RWPE2 (cell line): ENCODE results near the gene HIGD1A.

Source experiments
- ATAC-seq: fragments of 200-7000 bp; cut with Tn5 transposase; 3 replicates; pipeline ENCODE4 v1.9.1; 2021; ENCODE audit warnings: low read depth
- DNase-seq: peaks from one replicate; pipeline ENCODE4 v3.0.0-alpha.2; 2020; ENCODE audit warnings: low spot score
- H3K27ac ChIP-seq: fragments of 450-650 bp; 2 replicates; pipeline ENCODE4 v1.5.1; 2017; ENCODE audit warnings: mild to moderate bottlenecking; ENCODE audit not compliant: poor library complexity, severe bottlenecking
- H3K27me3 ChIP-seq: fragments of 250-450 bp; sonication (Bioruptor Pico); 2 replicates; pipeline ENCODE4 v1.5.1; 2021; ENCODE audit warnings: mild to moderate bottlenecking, moderate library complexity; ENCODE audit not compliant: insufficient read depth, poor library complexity, severe bottlenecking
- H3K36me3 ChIP-seq: fragments of 250-450 bp; sonication (Bioruptor Pico); 2 replicates; pipeline ENCODE4 v1.5.1; 2020; ENCODE audit warnings: low read depth, mild to moderate bottlenecking, moderate library complexity
- H3K4me1 ChIP-seq: fragments of 250-450 bp; sonication (Bioruptor Pico); 2 replicates; pipeline ENCODE4 v1.5.1; 2021; ENCODE audit warnings: mild to moderate bottlenecking, moderate library complexity; ENCODE audit not compliant: insufficient read depth, poor library complexity, severe bottlenecking
- H3K4me3 ChIP-seq: fragments of 250-450 bp; sonication (Bioruptor Pico); 2 replicates; pipeline ENCODE4 v1.5.1; 2021; ENCODE audit warnings: mild to moderate bottlenecking, moderate library complexity; ENCODE audit not compliant: severe bottlenecking
- H3K9me3 ChIP-seq: fragments of 250-450 bp; sonication (Bioruptor Pico); 2 replicates; pipeline ENCODE4 v1.5.1; 2021; ENCODE audit warnings: mild to moderate bottlenecking, moderate library complexity; ENCODE audit not compliant: severe bottlenecking
- CTCF ChIP-seq: fragments of 450-650 bp; IDR thresholded peaks from one replicate; pipeline ENCODE4 v1.5.1; 2017; ENCODE audit warnings: mild to moderate bottlenecking, moderate library complexity; ENCODE audit not compliant: poor library complexity, severe bottlenecking

Gene HIGD1A

GRCh38 chr3:42838571-42838970 lies 34.3 kb upstream of the HIGD1A start:
- DNase-seq (no peak), ATAC-seq (no peak)
- Histone ChIP-seq H3K27ac (no peak overlapping the region), H3K9me3 (no peaks in the 10 kb centered on the region), H3K36me3 (no peaks in the 10 kb centered on the region), H3K27me3 (no peaks in the 10 kb centered on the region), H3K4me1 (no peaks in the 10 kb centered on the region), H3K4me3 (no peak overlapping the region)
- no peak for TF ChIP-seq CTCF

DNA sequence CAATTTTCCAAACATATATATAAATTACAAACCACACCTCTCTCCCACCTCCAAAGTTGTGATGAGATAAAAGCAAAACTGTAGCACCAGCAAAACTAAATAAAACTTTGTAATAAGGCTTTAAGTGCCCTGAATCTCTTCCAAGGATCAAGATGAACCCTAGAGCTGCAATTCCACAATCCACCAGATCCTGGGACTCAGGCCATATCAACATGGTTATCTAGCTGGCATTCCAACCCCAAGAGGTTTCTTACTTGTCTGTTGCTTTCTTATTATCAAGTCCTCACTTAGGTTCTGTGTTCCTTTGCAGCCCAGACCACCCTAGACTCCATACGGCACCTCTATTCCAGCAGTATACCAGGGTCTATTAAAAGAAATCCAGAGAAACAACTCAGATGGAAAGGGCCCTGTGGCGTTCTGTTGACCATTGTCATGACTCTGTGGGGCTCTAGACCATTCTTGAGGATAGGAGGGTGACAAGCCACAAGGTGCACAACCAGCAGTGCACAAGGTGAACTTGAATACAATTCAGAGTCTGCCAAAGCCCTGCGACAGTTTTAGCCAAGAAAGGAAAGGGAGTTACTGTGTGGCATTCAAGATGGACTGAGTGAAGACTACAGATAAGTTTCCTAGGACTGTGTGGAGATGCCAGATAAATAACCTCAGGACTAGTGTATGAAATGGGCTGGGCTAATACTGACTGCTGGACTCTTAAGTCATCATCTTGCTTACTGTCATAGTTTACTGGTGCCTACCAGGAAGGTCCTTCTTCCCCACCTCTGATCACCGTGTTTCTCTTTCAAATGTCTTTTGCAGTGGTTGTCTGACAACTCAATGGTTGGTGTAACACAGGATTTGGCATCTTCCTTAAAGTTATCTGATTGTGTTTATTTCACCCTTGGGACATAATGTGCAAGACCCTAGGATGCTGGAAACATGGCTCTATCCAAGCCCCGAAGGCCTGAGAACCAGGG lies 32.1 kb upstream of the HIGD1A start:
- TF ChIP-seq CTCF, result no peak
- ATAC-seq (no peak), DNase-seq (no peak)
- Histone ChIP-seq H3K27me3 (no peaks in the 10 kb centered on the region), H3K4me1 (no peaks in the 10 kb centered on the region), H3K4me3 (no peak overlapping the region), H3K9me3 (no peaks in the 10 kb centered on the region), H3K27ac (no peak overlapping the region), H3K36me3 (no peaks in the 10 kb centered on the region)

- Histone ChIP-seq H3K9me3 (no peaks in the 10 kb centered on the region), H3K4me1 (peaks cover 30% of the 10 kb centered on the region), H3K4me3 (no peak overlapping the region), H3K27ac (no peak overlapping the region), H3K27me3 (no peaks in the 10 kb centered on the region), H3K36me3 (no peaks in the 10 kb centered on the region)
- ATAC-seq (no peak), DNase-seq (no peak)
- TF ChIP-seq CTCF, result peak; percentile 43
These were observed 27.0 kb upstream of the HIGD1A start for GRCh38 chr3:42831321-42831713.

GRCh38 chr3:42830437-42831320 lies 26.4 kb upstream of the HIGD1A start:
- H3K4me3 ChIP-seq, result no peak overlapping the region
- DNase-seq (no peak), ATAC-seq (no peak; the same call in 2 of the 3 replicates)
- peaks cover 35% of the 10 kb centered on the region for H3K4me1 ChIP-seq
- H3K36me3 ChIP-seq, result no peaks in the 10 kb centered on the region
- no peak overlapping the region for H3K27ac ChIP-seq
- H3K27me3 ChIP-seq, result no peaks in the 10 kb centered on the region
- no peaks in the 10 kb centered on the region for H3K9me3 ChIP-seq
- TF ChIP-seq CTCF, result peak; percentile 65
